Hematopoietic multipotent progenitor cell treated with erythropoietin and hydrocortisone succinate and interleukin-3 and kit ligand, for 15 days (in vitro differentiated cells): ENCODE results near the gene KASH5.

Experiments
- DNase-seq: peaks from one replicate; pipeline ENCODE4 v3.0.0-alpha.2; 2015; ENCODE audit warnings: low spot score

Gene KASH5, protein sequence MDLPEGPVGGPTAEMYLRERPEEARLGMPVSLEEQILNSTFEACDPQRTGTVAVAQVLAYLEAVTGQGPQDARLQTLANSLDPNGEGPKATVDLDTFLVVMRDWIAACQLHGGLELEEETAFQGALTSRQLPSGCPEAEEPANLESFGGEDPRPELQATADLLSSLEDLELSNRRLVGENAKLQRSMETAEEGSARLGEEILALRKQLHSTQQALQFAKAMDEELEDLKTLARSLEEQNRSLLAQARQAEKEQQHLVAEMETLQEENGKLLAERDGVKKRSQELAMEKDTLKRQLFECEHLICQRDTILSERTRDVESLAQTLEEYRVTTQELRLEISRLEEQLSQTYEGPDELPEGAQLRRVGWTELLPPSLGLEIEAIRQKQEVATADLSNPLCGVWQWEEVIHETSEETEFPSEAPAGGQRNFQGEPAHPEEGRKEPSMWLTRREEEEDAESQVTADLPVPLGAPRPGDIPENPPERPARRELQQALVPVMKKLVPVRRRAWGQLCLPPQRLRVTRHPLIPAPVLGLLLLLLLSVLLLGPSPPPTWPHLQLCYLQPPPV

DNA sequence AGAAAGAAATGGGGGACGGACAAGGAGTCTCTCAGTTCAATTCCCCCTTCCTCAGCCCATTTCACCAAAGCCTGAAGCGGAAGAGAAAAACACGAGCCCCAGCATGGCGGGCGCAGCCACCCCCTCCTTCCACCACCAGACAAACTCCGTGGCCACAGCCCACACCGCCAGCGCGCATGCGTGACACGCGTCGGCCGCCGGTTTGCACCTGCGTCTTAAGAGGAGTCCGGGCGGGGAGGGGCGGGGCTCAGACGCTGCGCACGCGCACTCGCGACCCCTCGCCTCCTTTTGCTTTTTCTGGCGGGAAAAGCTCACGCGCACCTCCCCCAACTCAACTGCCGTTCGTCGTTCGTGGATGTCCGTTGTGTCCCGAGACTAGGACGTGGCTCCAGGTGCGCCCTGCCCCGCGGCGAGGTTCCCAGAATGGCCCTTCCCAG is at the start of gene KASH5:
Gene KASH5 (plus strand): TSS at position 314 of the 437 bp plus-strand sequence. CDS start 2,635 bp downstream, outside the sequence.
- peak; percentile 70 for DNase-seq

DNA sequence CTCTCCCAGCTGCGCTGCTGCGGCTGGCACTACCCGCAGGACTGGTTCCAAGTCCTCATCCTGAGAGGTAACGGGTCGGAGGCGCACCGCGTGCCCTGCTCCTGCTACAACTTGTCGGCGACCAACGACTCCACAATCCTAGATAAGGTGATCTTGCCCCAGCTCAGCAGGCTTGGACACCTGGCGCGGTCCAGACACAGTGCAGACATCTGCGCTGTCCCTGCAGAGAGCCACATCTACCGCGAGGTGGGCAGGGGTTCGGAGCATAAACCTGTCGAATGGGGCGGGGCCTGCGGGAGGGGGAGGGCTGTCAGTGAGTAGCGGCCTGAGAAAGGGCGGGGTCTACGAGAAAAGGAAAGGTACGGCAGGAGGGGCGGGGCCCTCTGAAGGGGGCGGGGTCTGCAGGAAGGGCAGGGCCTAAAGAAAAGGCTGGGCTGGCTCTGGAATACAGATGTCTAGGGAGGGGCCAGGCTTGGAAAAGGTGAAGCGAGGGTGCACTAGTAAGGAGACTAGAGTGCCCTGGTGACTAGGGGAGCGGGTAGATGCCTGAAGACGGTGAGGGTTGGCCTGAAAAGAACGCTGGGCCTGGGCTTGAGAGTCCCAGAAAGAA is 49.3 kb upstream of the KASH5 start:
- DNase-seq, result no peak

DNA sequence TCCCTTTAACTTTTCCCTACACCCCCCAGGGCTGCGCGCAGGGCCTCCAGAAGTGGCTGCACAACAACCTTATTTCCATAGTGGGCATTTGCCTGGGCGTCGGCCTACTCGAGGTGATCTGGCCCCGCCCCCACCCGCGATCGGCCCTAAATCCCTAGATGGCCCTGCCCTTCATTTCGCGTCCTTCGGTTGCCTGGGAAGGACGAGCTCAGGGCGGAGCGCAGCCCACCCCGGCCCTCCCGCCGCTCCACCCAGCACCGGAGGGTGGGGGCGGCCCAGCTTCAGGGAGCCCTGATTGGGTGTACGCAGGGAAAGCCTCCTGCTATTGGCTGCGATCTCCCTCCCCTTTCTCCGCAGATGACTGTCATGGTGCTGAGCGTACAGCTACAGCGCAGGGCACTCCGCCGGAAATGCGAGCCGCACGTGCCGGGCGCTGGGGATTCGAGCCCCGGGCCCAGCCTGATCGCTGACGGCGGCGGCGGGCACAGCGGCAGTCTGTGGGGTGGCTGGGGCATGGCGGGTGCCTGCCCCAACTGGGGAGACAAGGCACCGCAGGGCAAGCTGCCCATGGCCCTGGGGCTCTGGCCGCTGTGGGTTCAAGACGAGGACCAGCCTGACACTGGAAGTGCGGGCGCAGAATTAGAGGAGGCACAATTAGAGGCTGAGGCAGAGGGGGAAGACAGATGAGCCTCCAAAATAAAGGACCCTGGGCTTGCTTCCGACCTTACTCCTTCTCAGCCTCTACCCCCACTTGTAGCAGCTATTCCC is 48.6 kb upstream of the KASH5 start:
- no peak for DNase-seq

DNA sequence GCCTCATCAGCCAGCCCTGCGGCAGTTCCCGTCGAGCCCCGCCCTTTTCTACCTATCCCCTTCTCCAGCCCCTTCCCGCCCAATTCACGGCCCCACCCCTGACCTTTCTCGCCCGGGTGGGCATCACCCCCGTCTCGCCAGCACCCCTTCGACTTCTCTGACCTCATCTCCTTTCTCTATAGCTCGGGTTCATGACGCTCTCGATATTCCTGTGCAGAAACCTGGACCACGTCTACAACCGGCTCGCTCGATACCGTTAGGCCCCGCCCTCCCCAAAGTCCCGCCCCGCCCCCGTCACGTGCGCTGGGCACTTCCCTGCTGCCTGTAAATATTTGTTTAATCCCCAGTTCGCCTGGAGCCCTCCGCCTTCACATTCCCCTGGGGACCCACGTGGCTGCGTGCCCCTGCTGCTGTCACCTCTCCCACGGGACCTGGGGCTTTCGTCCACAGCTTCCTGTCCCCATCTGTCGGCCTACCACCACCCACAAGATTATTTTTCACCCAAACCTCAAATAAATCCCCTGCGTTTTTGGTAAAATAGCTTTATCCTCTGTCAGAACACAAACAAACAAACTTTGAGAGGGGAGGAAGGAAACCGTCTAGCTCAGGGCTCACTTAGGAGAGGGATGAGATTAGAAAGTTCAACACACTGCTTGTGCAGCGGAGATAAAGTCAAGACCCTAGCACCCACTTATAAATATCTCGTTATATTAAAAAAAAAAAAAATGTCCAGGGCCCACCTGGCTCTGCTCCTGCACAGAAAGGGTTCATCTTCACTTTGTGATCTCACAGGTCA is 47.8 kb upstream of the KASH5 start:
- no peak for DNase-seq

DNA sequence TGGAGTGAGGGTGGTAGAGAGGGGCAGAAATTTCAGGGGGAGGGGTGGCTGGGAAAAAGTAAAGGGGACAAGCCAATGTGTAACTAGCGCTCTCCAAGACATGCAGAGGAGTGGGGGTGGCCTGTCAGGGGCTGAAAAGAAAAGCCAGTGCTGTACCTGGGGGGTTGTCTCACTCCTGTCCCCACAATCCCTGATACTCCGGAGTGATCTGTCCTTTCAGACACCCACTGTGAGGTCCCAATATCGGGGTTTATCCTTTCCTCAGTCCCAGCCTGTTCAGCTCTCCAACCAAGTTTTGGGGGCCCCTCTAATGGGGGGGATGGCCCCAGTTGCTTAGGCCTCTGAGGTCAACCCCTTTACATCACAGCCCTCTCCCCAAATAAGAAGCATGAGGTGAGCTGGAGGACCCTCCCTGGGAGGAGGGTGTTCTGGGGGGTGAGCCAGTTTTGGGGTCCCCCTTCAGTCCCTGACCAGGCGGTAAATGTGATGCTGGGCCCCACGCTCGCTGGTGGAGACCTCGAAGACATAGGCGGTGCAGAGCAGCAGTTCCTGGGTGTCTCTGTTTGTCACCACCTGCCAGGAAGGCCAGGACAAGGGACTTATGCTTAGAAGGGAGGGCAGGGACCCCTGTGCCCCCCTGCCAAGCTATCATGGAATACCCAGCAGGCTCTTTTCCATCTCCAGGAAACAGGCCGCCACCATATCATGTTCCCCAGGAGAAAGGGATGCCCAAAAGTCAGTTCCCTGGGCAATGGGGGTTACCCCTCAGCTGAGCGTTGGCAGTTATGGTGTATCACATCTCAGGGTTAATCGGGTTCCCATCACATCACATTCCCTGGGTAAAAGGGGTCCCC is 47.0 kb upstream of the KASH5 start:
- no peak for DNase-seq

DNA sequence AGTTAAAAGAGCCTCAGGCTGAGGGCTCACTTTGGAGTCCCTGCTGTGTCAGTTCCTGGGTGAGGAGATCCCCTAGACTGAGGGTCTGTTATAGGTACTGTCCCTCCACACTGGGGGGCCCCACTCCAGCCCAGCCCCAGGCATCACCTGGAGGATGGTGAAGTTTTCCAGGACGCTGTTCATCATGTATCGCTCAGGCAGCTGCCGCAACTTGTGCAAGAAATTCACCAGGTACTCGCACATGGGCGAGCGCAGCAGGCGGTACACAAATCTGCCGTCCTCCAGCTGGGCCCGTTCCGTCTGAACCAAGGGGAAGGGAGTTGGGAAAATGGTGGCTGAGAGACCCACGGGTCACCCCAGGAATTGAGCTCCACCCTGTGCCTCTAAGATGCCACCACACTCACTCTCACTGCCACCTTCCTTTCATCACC is 45.7 kb upstream of the KASH5 start:
- DNase-seq, result no peak

DNA sequence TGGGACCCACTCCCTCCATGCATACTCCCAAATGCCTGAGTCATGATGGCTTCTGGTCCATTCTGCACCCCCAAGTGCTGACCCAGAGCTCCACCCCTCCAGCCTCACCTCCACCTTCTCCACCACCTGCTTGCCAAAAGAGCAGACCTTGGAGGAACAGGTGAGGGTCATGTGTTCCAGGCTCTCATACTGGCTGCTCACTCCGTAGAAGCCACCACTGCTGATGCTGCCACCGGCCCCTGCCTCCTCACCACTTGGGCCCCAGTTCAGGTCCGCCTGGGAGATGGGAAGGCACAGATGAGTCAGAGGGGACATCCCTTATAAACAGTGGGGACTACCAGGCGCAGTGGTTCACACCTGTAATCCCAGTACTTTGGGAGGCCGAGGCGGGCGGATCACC is 44.9 kb upstream of the KASH5 start:
- DNase-seq, result no peak

DNA sequence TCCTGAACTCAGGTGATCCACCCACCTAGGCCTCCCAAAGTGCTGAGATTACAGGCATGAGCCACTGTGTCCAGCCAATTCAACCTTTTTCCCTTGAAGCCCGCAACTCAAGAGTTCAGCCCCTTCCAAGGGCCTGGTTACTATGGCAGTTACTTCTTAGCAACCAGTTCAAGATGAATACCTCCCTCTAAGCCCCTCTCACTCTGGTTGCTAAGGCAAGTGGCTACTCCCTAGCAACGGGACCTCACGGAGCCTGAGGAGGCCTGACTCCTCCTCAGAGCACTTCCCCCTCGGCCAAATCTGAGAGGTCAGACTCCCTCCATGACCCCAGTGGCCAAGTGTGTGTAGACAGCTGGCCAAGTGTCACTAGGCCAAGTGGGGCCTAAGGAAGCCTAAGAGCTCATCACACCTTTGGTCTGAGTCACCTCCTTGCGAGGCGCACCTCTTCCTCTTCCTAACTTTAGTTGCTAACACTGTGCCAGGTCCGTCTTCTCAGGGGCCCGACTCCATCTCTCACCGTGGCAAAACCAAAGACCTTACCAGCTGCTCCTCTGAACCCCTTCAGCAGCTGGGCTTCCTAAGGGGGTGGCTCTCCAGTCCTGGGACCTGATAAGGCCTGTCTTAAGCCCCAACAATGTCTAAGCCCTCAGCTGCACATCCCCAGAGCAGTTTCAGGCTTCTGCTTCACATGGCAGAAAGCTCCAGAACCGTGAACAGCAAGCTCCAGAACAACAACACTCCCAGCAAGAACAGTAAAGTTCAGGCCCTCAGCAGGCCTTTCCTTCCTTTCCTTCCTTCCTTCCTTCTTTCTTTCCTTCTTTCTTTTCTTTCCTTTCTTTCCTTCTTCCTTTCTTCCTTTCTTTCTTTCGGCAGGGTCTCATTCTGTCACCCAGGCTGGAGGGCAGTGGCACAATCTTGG is 43.3 kb upstream of the KASH5 start:
- DNase-seq, result no peak

DNA sequence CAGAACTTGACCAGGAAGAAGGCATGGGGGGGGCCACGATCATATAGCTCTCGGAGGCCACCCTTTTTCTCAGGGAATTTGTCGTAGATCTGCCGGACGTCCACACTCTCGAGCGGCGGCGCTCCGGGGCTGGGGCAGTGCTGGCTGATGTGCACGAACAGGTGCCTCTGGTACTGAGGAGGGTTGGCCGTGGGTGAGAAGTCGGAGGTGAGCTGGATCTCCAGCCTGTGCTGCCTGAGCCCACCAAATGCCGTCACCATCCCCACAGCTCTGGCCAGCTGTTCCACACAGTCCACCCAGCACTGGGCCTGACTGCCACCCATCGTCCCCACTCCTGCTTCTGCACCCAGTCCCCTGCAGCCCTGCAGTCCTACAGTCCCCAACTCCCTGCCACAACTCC is 40.9 kb upstream of the KASH5 start:
- no peak for DNase-seq

DNA sequence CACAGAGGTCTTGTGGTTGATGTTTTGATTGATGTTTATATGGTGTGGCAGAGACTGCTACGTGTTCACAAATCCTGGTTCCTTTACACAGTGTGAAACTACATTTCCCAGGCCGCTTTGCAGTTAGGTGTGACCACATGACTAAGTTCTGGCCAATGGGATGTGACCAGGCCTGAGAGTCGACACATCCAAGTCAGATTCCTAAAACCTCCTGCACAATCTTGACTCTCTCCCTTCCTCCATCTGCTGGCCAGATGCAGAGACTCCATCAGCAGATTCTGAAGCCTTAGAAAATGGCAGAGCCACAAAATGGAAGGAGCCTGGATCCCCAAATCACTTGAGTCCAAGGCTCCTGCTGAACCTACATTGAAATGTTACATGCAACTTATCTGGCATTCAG is 40.2 kb upstream of the KASH5 start:
- DNase-seq, result no peak

DNA sequence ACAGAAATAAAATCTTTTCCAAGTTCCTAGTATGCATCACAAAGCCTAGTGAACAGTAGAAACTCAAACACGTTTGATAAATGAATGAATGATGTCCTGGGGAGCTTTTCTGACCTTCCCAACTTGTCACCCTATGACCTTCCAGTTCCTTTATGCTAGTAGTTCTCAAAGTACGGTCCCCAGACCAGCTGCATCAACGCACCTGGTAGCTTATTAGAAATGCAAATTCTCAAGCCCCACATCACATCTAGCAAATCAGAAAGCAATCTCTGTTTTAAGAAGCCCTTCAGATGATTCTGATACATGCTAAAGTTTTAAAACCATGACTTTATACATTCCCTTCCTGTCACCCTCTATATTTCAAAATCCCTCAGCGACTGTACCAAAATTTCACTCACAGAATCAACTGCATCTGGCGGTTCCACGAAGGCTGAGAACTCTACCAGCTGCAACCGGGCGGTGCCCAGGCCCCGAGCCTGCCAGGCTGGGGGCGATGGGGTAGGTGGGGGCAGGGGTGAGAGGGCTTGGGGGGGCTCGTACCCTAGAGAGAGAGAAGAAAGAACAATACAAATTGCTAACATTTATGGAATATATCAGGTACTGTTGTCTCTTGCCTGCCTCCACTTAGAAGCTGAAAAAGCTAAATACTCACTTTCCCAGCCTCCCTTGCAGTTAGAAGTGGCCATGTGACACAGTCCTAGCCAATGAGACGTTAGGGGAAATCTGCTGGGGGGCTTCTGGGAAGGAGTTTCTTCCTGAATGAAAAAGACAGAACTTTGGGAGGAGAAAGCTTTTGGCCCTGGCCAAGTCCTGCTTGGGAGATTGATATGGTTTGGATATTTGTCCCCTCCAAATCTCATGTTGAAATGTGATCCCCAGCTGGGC is 39.5 kb upstream of the KASH5 start:
- no peak for DNase-seq

DNA sequence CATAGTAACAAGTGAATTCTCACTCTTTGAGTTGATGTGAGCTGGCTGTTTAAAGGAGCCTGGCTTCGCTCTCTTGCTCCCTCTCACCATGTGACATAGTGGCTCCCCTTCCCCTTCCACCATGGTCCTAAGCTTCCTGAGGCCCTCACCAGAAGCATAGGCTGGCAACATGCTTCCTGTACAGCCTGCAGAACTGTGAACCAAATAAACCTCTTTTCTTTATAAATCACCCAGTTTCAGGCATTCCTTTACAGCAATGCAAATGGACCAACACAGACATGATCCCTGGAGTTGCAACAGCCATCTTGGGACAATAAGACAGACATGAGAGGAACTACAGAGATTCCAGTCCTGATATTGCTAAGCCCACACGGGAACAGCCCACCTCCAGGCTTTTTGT is 38.5 kb upstream of the KASH5 start:
- DNase-seq, result no peak

DNA sequence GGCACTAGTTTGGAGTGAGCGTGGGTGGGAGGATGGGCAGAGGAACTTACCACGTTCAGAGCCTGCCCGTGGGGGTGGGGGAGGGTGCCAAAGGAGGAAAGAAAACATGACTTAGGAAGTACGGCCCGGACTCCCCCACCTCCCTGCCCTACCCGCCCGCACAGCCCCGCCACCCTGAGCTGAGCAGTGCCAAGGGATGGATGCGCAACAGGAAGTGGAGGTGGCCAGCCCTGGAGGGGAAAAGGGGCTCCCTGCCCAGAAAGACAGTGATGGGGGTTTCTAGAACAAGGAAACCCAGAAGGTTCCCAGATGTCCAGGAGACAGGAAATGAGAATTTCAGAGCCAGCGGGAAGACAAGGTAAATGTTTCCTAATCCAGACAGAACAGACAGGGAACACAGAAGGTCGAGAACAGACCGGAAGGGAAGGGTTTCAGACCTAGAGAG is 32.1 kb upstream of the KASH5 start:
- DNase-seq, result no peak

DNA sequence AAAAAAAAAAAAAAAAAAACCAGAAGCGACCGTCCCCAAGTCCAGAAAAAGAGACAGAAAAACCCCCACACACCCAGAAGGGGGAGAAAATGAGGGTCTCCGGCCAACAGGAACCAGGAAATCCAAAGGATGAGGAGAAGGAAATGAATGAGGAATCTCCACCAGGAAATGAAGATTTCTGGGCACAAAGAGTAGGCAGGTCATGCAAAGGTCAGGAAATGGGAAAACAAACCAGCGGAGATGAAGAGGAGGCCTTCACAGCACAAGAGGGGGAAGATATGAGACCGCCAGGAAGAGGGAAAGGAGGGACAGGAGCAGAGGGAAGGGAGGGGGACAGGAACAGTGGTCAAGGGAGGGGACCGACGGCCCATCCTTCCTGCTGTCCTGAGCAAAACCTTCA is 31.7 kb upstream of the KASH5 start:
- no peak for DNase-seq

DNA sequence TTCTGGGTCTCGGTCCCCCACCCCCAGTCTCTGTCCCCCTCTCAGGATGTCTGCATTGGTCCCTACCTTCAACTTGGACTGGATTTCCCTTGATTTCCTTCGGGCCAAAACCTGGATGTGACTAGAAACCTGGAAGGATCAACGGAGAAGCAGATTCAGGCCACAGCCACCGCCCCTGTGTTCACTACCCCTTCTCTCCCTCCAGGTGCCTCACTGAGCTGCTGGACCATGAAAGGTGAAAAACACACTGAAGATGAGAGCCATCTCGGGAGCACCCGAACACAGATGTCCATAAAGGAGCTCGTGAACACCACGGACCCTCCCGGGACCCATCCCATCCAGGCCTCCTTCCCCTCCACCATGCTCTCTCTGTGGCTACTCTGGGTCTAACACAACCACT is 30.9 kb upstream of the KASH5 start:
- DNase-seq, result no peak

DNA sequence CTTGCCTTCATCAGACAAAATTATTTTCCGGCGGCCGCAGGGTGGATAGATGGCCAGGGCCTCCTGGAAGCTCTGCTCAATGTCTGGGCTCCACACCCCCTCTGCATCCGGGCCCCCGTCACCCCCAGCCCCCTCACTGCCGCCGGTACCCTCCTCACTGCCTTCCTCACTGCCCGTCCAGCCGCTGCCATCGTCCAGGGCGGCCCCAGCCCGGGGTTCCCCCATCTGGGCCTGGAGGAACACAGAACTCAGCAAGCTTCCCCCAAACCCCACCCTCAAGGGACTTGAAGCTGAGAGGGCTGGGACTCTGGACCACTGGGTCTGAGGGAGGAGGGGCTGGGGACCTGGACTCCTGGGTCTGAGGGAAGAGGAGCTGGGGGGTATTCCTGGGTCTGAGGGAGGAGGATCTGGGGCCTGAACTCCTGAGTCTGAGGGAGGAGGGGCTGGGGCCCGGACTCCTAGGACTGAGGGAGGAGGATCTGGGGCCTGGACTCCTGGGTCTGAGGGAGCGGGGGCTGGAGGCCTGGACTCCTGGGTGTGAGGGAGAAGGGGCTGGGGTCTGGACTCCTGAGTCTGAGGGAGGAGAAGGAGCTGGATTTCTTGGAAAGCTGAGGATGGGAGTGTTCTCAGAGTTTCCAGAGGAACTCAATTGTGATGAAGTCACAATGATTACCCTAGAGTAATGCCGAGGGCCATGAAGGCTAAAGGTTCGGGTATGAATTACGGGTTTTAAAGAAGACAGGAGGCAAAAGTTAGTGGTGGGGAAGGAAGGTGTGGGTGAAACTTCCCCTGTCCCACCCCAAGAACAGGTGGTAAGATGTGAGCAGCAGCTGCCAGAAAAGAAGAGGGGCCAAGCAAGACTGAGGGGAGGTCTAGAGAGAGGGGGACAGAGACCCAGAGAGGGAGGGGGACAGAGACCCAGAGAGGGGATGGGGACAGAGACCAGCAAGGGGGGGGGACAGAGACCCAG is 27.9 kb upstream of the KASH5 start:
- no peak for DNase-seq

DNA sequence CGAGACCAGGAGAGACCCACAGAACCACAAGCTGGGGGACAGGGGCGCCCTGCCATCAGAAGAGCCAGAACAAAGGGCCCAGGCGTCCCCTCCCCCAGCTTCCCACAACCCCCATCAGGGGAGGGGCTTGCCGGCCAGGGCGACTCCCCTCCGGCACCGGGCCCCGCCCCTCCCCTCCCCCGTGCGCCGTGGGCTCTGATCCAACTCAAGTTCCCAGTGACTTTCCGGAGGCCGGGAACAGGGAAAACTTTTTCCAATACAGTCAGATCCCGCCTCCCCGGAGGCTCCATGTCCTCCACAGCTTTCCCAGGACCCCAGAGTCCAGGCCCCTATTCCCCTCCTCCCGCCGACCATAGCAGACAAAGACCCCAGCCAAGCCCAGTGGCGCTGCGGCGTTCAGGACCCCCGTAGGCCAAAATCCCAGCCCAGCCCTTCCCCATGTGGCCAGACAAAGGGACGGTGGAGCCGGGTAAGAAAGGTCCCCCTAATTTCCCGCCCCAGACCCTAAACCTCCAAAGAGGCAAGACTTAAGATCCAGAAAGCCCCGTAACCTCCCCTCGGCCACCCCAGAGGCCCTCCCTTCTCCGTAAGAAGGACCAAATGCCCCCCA is 26.5 kb upstream of the KASH5 start:
- DNase-seq, result no peak
